Vagina (tissue), 2 donors: Measurements from ENCODE around the gene EEF1AKMT3. TPM values are rescaled to one million over a fixed set of nuclear protein-coding genes. Genes with fewer than 3 reads are reported as not detected.
"Not testable (repeated sequence)": the region's sequence is repeated elsewhere in the genome, so short reads cannot be mapped to it uniquely, and the experiment has no call there.

Experiments
- DNase-seq, 2 donors: peaks; one replicate each; pipeline ENCODE4 v3.0.0-alpha.2; 2017; ENCODE audit errors: extremely low spot score in 2 of 2
- H3K27ac ChIP-seq: fragments of 200-600 bp; sonication (generic); one replicate; pipeline ENCODE4 v1.5.1; 2019
- H3K27me3 ChIP-seq: fragments of 200-600 bp; sonication (generic); one replicate; pipeline ENCODE4 v1.5.1; 2019
- H3K36me3 ChIP-seq, 2 donors: fragments of 200-600 bp; sonication (generic); one replicate each; pipeline ENCODE4 v1.5.1; 2017 to 2019
- H3K4me1 ChIP-seq: fragments of 200-600 bp; sonication (generic); one replicate; pipeline ENCODE4 v1.5.1; 2019
- H3K4me3 ChIP-seq, 2 donors: fragments of 200-600 bp; sonication (generic); 1 replicate in 1 of 2; 2 replicates in 1 of 2; pipeline ENCODE4 v1.5.1; 2016 to 2019
- H3K9me3 ChIP-seq: fragments of 200-600 bp; sonication (generic); one replicate; pipeline ENCODE4 v1.5.1; 2019
- CTCF ChIP-seq, 3 experiments: fragments of 450-650 bp in 2 of 3; fragments of 200-600 bp in 1 of 3; sonication (generic) in 1 of 3; IDR thresholded peaks; one replicate each; pipeline ENCODE4 v1.5.1; 2017 to 2019; ENCODE audit warnings: antibody characterized with exemption in 3 of 3, mild to moderate bottlenecking in 2 of 3, moderate library complexity in 2 of 3
- POLR2A ChIP-seq, 2 donors: fragments of 450-650 bp; IDR thresholded peaks; one replicate each; pipeline ENCODE4 v1.6.1; 2017; ENCODE audit warnings: antibody characterized with exemption in 2 of 2, mild to moderate bottlenecking in 2 of 2, moderate library complexity in 2 of 2
- POLR2AphosphoS5 ChIP-seq, 2 donors: sonication (generic); formaldehyde crosslinking; IDR thresholded peaks; one replicate each; pipeline ENCODE4 v1.9.0; 2017; ENCODE audit warnings: antibody characterized with exemption in 2 of 2, mild to moderate bottlenecking in 2 of 2, low read depth in 1 of 2; ENCODE audit not compliant: insufficient read depth in 1 of 2
- intact Hi-C: fragments of 100-400 bp; cut with DNase I; formaldehyde crosslinking; loops from one replicate; pipeline ENCODE4 v1.15.1; 2023
- total RNA-seq: library from RNA; depleted of rRNA; stranded (reverse); fragments of >200 nt; gene quantifications from one replicate; pipeline ENCODE4 v1.2.3, GENCODE V29; 2016

Gene EEF1AKMT3
- total RNA-seq, 1 donor from 2014 or later = 9.3 TPM

DNA sequence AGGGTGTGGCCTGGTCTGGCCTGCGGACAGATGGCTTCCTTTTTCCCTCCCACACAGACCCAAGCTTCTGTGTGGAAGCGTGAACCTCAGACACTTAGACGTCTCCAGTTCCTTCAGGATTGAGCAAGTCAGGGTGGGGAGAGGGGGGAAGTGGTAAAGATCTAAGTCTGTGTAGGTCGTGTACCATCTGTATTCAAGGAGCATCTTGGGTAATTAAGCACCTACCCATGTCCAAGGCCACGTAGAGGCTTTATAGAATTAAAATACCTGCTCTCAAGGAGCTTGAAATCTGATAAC, 44.4 kb downstream of the EEF1AKMT3 start:
- Histone ChIP-seq H3K4me1 (peaks cover 55% of the 10 kb centered on the region), H3K36me3 (peaks cover 0 to 19% of the 10 kb centered on the region in 2 donors), H3K27me3 (no peaks in the 10 kb centered on the region), H3K4me3 (peak overlapping the region in 1 of 2 donors; percentile 8), H3K9me3 (no peaks in the 10 kb centered on the region), H3K27ac (peak overlapping the region; percentile 43)
- no peak for TF ChIP-seq POLR2AphosphoS5 (IDR thresholded peaks at IDR 0.05; ENCODE audit: insufficient read depth in 1 of 2, low read depth in 1 of 2)
- TF ChIP-seq CTCF (IDR thresholded peaks at IDR 0.05) = no peak
- no peak for TF ChIP-seq POLR2A (IDR thresholded peaks at IDR 0.05)
- intact Hi-C loops = no loop called here
- no peak for DNase-seq

GRCh38 chr12:57817261-57817989, 45.0 kb downstream of the EEF1AKMT3 start:
- Histone ChIP-seq H3K9me3 (no peaks in the 10 kb centered on the region), H3K4me1 (peaks cover 62% of the 10 kb centered on the region), H3K4me3 (peak overlapping the region in 1 of 2 donors; percentile 8), H3K36me3 (peaks cover 0 to 26% of the 10 kb centered on the region in 2 donors), H3K27ac (peak overlapping the region; percentile 43), H3K27me3 (no peaks in the 10 kb centered on the region)
- intact Hi-C loops = no loop called here
- no peak for TF ChIP-seq POLR2AphosphoS5 (IDR thresholded peaks at IDR 0.05; ENCODE audit: insufficient read depth in 1 of 2, low read depth in 1 of 2)
- no peak for TF ChIP-seq POLR2A (IDR thresholded peaks at IDR 0.05)
- TF ChIP-seq CTCF (IDR thresholded peaks at IDR 0.05) = no peak
- DNase-seq = no peak

- intact Hi-C loops, H3K9me3 ChIP-seq, DNase-seq, H3K27ac ChIP-seq, H3K4me3 ChIP-seq, H3K27me3 ChIP-seq: not testable (repeated sequence)
- H3K4me1 ChIP-seq = peaks cover 67% of the 10 kb centered on the region
- H3K36me3 ChIP-seq = peaks cover 0 to 31% of the 10 kb centered on the region in 2 donors
Observed at GRCh38 chr12:57817990-57818331, 45.5 kb downstream of the EEF1AKMT3 start.

- DNase-seq, H3K4me3 ChIP-seq, H3K9me3 ChIP-seq, H3K27ac ChIP-seq, H3K27me3 ChIP-seq, intact Hi-C loops: not testable (repeated sequence)
- Histone ChIP-seq H3K4me1 (peaks cover 61% of the 10 kb centered on the region), H3K36me3 (peaks cover 0 to 52% of the 10 kb centered on the region in 2 donors)
Observed at GRCh38 chr12:57820119-57820518, 47.7 kb downstream of the EEF1AKMT3 start.

GRCh38 chr12:57821015-57821414, 48.6 kb downstream of the EEF1AKMT3 start:
- H3K27ac ChIP-seq, intact Hi-C loops, H3K9me3 ChIP-seq, H3K27me3 ChIP-seq, H3K4me3 ChIP-seq, DNase-seq: not testable (repeated sequence)
- peaks cover 0 to 61% of the 10 kb centered on the region in 2 donors for H3K36me3 ChIP-seq
- peaks cover 52% of the 10 kb centered on the region for H3K4me1 ChIP-seq

GRCh38 chr12:57821474-57822214, 49.2 kb downstream of the EEF1AKMT3 start:
- Histone ChIP-seq H3K4me3 (no peak overlapping the region), H3K9me3 (no peaks in the 10 kb centered on the region), H3K4me1 (peaks cover 46% of the 10 kb centered on the region), H3K27me3 (no peaks in the 10 kb centered on the region), H3K36me3 (peaks cover 0 to 68% of the 10 kb centered on the region in 2 donors), H3K27ac (peak overlapping the region; percentile 5)
- no peak for DNase-seq
- intact Hi-C loops = no loop called here
- no peak for TF ChIP-seq POLR2A (IDR thresholded peaks at IDR 0.05)
- no peak for TF ChIP-seq POLR2AphosphoS5 (IDR thresholded peaks at IDR 0.05; ENCODE audit: insufficient read depth in 1 of 2, low read depth in 1 of 2)
- no peak for TF ChIP-seq CTCF (IDR thresholded peaks at IDR 0.05)
